Thyroid gland (tissue), 4 donors: ENCODE measurements around the gene ZYX. TPM values are rescaled to one million over a fixed set of nuclear protein-coding genes. Genes with fewer than 3 reads are reported as not detected.

ENCODE experiments used
- DNase-seq, 2 donors: peaks; one replicate each; pipeline ENCODE4 v3.0.0-alpha.2; 2019
- H3K27ac ChIP-seq, 3 donors: fragments of 200-600 bp; sonication (generic); 1 replicate in 2 of 3; 2 replicates in 1 of 3; pipeline ENCODE4 v1.5.1; 2016 to 2019; ENCODE audit warnings: mild to moderate bottlenecking in 1 of 3, moderate library complexity in 1 of 3
- H3K27me3 ChIP-seq: fragments of 200-600 bp; sonication (generic); one replicate; pipeline ENCODE4 v1.5.1; 2019
- H3K36me3 ChIP-seq, 2 donors: fragments of 200-600 bp; sonication (generic); one replicate each; pipeline ENCODE4 v1.5.1; 2016 to 2019
- H3K4me1 ChIP-seq, 2 donors: fragments of 200-600 bp; sonication (generic); one replicate each; pipeline ENCODE4 v1.5.1; 2017 to 2019
- H3K4me3 ChIP-seq, 3 donors: fragments of 200-600 bp; sonication (generic); replicated peaks in 1 of 3; 1 replicate in 2 of 3; 2 replicates in 1 of 3; pipeline ENCODE4 v1.5.1; 2016; ENCODE audit warnings: mild to moderate bottlenecking in 1 of 3
- H3K9me3 ChIP-seq: fragments of 200-600 bp; sonication (generic); one replicate; pipeline ENCODE4 v1.5.1; 2017
- POLR2A ChIP-seq, 2 donors: fragments of 450-650 bp; IDR thresholded peaks; one replicate each; pipeline ENCODE4 v1.6.1; 2017; ENCODE audit warnings: antibody characterized with exemption in 2 of 2, mild to moderate bottlenecking in 2 of 2, moderate library complexity in 1 of 2
- WGBS, 2 donors: methylation state at CpG; one replicate each; pipeline ENCODE4 v1.1.5; 2017; 5-methylcytosine and 5-hydroxymethylcytosine counted together
- intact Hi-C: fragments of 100-400 bp; cut with DNase I; formaldehyde crosslinking; loops from one replicate; pipeline ENCODE4 v1.15.1; 2023
- total RNA-seq, 4 donors: library from RNA; depleted of rRNA; stranded (reverse); fragments of >200 nt; gene quantifications; one replicate each; pipeline ENCODE4 v1.2.3, GENCODE V29; 2016
- TF ChIP-seq, protein P1 (sequence below), 6 experiments: fragments of 200-600 bp in 3 of 6; fragments of 450-650 bp in 3 of 6; sonication (generic) in 3 of 6; IDR thresholded peaks; one replicate each; pipeline ENCODE4 v1.5.1; 2016 to 2019; ENCODE audit warnings: antibody characterized with exemption in 6 of 6, mild to moderate bottlenecking in 2 of 6, inconsistent platforms in 1 of 6, moderate library complexity in 1 of 6

ZYX gene
- total RNA-seq, 4 donors from 2014 or later: 24.6 to 55.4 (median 31.3) TPM

DNA sequence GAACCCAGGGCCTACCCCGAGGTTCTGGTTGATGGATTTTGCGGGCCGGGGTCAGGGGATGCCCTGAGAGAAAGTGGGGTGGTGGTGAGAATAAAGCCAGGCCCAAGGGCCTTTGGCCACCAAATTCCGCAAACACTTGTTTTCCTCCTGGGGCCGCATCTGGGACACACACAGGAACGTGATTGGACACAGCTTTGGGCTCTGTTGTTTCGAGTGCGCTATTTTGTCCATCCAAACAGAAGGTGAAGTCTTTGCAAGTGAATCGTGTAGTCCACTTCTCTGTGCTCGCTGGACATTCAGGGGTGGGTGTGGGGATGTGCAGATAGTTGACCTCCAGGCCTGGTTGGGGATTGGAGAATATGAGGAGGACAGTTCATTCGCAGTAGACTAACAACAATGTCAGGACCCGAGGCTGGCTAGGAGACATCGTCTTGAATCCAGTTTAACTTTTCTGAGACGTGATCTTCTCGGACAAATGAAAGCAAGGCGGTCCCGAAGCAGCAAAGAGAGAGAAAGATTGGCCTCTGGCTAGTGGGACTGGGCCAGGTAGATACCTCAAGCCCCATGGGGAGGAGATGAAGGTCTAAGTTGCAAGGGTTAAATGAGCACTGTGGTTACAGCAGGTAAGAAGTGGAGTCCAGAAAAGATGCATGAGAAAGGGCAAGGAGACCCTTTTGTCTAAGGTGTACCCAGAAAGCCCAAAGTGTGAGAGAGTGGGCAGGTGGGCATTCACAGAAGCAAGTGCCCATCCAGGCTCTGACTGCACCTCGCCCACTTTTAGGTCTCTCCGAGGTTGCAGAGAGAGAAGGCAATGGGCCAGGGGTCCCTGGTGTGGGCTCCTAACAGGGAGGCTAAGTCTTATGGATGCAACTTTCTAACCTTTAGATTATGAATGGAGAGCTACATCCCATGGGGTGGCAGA is 17.9 kb upstream of the ZYX start:
- no peak overlapping the region for H3K27ac ChIP-seq
- intact Hi-C loops: loop anchor here (5.0 kb wide), 1 partner anchor 41 kb away; no protein-coding TSS in a partner anchor
- 42 to 47% methylated on average over 15 to 16 of the region's 19 CpGs for WGBS, 2 donors

DNA sequence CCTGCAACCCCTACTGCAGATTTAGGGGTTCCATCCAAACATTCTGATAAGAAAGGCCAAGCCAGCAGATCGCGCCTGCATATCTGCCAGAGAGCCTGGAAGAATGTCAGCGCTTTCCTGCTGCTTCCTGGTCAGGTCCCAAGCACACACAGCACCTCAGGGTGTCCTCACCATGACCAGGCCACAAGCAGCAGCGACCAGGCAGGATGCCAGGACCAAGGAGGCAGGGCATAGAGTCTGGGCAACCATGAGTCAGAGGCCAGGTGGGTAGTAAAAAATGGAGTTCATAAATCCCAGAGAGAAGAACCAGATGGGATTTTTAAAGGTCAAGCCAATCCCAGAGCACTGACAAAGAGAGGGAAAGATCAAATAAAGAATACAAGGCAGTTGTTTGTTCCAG is 13.2 kb upstream of the ZYX start:
- H3K4me1 ChIP-seq: no peaks in the 10 kb centered on the region
- H3K27me3 ChIP-seq: no peaks in the 10 kb centered on the region
- H3K9me3 ChIP-seq: no peaks in the 10 kb centered on the region
- no peak overlapping the region for H3K4me3 ChIP-seq
- intact Hi-C loops: no loop called here
- no peak for DNase-seq
- no peak overlapping the region for H3K27ac ChIP-seq
- no peaks in the 10 kb centered on the region for H3K36me3 ChIP-seq
- 88 to 90% methylated on average over 4 of the region's 4 CpGs for WGBS, 2 donors
- TF ChIP-seq POLR2A (IDR thresholded peaks at IDR 0.05): no peak
- TF ChIP-seq, protein P1, sequence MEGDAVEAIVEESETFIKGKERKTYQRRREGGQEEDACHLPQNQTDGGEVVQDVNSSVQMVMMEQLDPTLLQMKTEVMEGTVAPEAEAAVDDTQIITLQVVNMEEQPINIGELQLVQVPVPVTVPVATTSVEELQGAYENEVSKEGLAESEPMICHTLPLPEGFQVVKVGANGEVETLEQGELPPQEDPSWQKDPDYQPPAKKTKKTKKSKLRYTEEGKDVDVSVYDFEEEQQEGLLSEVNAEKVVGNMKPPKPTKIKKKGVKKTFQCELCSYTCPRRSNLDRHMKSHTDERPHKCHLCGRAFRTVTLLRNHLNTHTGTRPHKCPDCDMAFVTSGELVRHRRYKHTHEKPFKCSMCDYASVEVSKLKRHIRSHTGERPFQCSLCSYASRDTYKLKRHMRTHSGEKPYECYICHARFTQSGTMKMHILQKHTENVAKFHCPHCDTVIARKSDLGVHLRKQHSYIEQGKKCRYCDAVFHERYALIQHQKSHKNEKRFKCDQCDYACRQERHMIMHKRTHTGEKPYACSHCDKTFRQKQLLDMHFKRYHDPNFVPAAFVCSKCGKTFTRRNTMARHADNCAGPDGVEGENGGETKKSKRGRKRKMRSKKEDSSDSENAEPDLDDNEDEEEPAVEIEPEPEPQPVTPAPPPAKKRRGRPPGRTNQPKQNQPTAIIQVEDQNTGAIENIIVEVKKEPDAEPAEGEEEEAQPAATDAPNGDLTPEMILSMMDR (IDR thresholded peaks at IDR 0.05): no peak

More for the DNA sequence above, 17.9 kb upstream of the ZYX start:
- DNase-seq: no peak
- Histone ChIP-seq H3K36me3 (no peaks in the 10 kb centered on the region), H3K9me3 (no peaks in the 10 kb centered on the region), H3K4me1 (peaks cover 7 to 12% of the 10 kb centered on the region in 2 donors), H3K4me3 (no peak overlapping the region), H3K27me3 (peaks cover 11% of the 10 kb centered on the region)
- TF ChIP-seq, protein P1 (IDR thresholded peaks at IDR 0.05): no peak
- no peak for TF ChIP-seq POLR2A (IDR thresholded peaks at IDR 0.05)

DNA sequence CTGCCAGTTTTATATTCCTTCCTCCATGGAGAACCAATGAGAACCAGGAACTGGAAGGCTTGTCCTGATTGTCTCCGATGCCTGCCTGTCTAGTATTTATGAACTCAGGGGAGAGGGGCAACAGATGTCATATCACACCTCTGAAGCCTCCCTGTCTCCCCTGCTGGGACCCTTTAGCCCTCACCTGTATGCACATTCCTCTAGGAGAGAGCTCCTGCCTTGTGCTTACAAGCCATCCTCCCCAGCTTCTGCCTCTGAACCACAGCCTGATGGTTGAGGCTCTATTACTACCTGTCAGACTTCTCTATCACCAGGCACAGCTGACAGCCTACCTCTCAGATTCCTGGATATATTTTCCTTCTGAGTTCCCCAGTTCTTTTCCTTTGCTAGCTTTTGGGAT is 12.8 kb upstream of the ZYX start:
- no peaks in the 10 kb centered on the region for H3K4me1 ChIP-seq
- H3K27ac ChIP-seq: no peak overlapping the region
- DNase-seq: no peak
- H3K9me3 ChIP-seq: no peaks in the 10 kb centered on the region
- no peaks in the 10 kb centered on the region for H3K27me3 ChIP-seq
- no peak for TF ChIP-seq POLR2A (IDR thresholded peaks at IDR 0.05)
- TF ChIP-seq, protein P1 (IDR thresholded peaks at IDR 0.05): no peak
- intact Hi-C loops: no loop called here
- 94 to 100% methylated on average over 1 of the region's 1 CpG for WGBS, 2 donors
- no peak overlapping the region for H3K4me3 ChIP-seq
- H3K36me3 ChIP-seq: no peaks in the 10 kb centered on the region

DNA sequence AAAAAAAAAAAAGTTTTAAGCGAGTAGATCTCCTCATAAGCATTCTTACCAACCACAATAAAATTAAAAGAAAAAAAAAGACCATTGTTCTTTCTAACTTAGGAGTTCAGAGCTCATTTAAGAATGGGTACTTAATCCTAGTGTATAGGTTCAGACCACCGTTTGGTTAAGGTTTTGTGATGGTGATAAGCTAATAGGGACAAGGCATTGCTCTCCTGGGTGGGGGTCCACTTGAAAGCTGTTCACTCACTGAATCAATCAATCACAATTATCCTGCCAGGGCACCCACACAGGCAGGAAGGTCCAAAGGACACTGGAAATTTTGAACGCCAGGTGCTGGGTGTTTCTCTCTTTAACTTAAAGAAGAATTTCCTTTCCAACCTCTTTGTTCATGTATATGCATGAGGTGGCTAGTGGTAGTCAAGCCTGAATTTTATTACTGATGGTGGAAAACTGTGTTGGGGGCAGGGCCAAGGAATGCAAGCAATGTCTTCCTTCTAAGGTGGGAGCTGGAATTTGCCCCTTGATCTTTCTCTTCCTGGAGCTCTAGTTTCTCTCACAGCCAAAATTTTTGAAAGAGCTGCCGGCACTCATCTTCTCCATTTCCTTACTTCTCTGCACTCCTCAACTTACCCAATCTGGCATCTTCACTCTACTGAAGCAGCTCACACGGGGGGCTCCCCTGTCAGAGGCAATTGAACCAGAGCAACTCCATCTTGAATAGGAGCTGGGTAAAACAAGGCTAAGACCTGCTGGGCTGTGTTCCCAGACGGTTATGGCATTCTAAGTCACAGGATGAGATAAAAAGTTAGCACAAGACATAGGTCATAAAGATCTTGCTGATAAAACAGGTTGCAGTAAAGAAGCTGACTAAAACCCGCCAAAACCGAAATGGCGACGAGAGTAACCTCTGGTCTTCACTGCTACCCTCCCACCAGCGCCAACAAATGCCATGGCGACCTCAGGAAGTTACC is 11.2 kb upstream of the ZYX start:
- H3K4me1 ChIP-seq: no peaks in the 10 kb centered on the region
- no peak for DNase-seq
- H3K36me3 ChIP-seq: no peaks in the 10 kb centered on the region
- H3K27ac ChIP-seq: no peak overlapping the region
- 85 to 90% methylated on average over 12 of the region's 12 CpGs for WGBS, 2 donors
- H3K27me3 ChIP-seq: no peaks in the 10 kb centered on the region
- intact Hi-C loops: no loop called here
- no peak overlapping the region for H3K4me3 ChIP-seq
- H3K9me3 ChIP-seq: no peaks in the 10 kb centered on the region
- TF ChIP-seq, protein P1 (IDR thresholded peaks at IDR 0.05): no peak
- no peak for TF ChIP-seq POLR2A (IDR thresholded peaks at IDR 0.05)
